OCI-LY3 (cell line): ENCODE data around the gene AGR2.

Source experiments
- H2AFZ ChIP-seq: fragments of 200-600, 300-600 bp; shearing (Covaris generic); 2 replicates; pipeline ENCODE4 v1.6.0; 2014; ENCODE audit warnings: antibody characterized with exemption, low read depth, low read length
- H3K27ac ChIP-seq: fragments of 200-600, 300-600 bp; sonication (generic); 2 replicates; pipeline ENCODE4 v1.5.1; 2014; ENCODE audit warnings: mild to moderate bottlenecking, low read length, moderate library complexity, mixed read lengths
- H3K27me3 ChIP-seq: fragments of 200-600, 300-600 bp; sonication (generic); 2 replicates; pipeline ENCODE4 v1.6.1; 2014; ENCODE audit warnings: low read depth, low read length, mixed read lengths
- H3K36me3 ChIP-seq: fragments of 200-600, 300-600 bp; sonication (generic); replicated peaks from 2 replicates; pipeline ENCODE3; 2014; ENCODE audit warnings: low read depth, low read length, mixed read lengths
- H3K4me1 ChIP-seq: fragments of 300-600, 200-600 bp; sonication (generic); 2 replicates; pipeline ENCODE4 v1.6.1; 2014; ENCODE audit warnings: low read length, mixed read lengths
- H3K4me2 ChIP-seq: fragments of 200-600, 300-600 bp; sonication (generic); 2 replicates; pipeline ENCODE4 v1.6.1; 2014; ENCODE audit warnings: low read length, mixed read lengths
- H3K4me3 ChIP-seq: fragments of 300-600, 200-600 bp; sonication (generic); 2 replicates; pipeline ENCODE4 v1.5.1; 2014; ENCODE audit warnings: antibody characterized with exemption, mild to moderate bottlenecking, low read length, moderate library complexity
- H3K79me2 ChIP-seq: fragments of 300-600, 200-600 bp; shearing (Covaris generic); 2 replicates; pipeline ENCODE4 v1.6.1; 2014; ENCODE audit warnings: mild to moderate bottlenecking, low read length, mixed read lengths
- H3K9ac ChIP-seq: fragments of 300-600, 200-600 bp; shearing (Covaris generic); 2 replicates; pipeline ENCODE4 v1.6.0; 2014; ENCODE audit warnings: mild to moderate bottlenecking, low read length, moderate library complexity
- H3K9me3 ChIP-seq: fragments of 200-600, 300-600 bp; shearing (Covaris generic); 2 replicates; pipeline ENCODE4 v1.6.1; 2014; ENCODE audit warnings: low read length, mixed read lengths; ENCODE audit not compliant: insufficient read depth
- H4K20me1 ChIP-seq: fragments of 200-600, 300-600 bp; sonication (generic); 2 replicates; pipeline ENCODE4 v1.6.1; 2016; ENCODE audit warnings: low read length, mixed read lengths; ENCODE audit not compliant: insufficient read depth
- CTCF ChIP-seq: fragments of 200-600, 300-600 bp; sonication (generic); IDR thresholded peaks from 2 replicates; pipeline ENCODE4 v1.5.1; 2014; ENCODE audit warnings: antibody characterized with exemption, low read length, low read depth
- EZH2phosphoT487 ChIP-seq: fragments of 200-600 bp; shearing (Covaris generic); IDR thresholded peaks from 2 replicates; pipeline ENCODE4 v1.6.1; 2018; ENCODE audit warnings: antibody characterized with exemption, mixed run types, low read depth

The AGR2 gene

GRCh38 chr7:16765436-16765859 is 39.4 kb downstream of the AGR2 start:
- Histone ChIP-seq H3K36me3 (no peaks in the 10 kb centered on the region), H3K79me2 (no peaks in the 10 kb centered on the region), H3K27ac (no peak overlapping the region), H3K9me3 (no peaks in the 10 kb centered on the region), H3K4me2 (no peak overlapping the region), H3K4me1 (peaks cover 2% of the 10 kb centered on the region), H3K9ac (no peak overlapping the region), H2AFZ (no peak overlapping the region), H4K20me1 (no peaks in the 10 kb centered on the region), H3K4me3 (no peak overlapping the region), H3K27me3 (no peaks in the 10 kb centered on the region)
- TF ChIP-seq EZH2phosphoT487, result no peak
- no peak for TF ChIP-seq CTCF

- no peak overlapping the region for H3K4me2 ChIP-seq
- no peaks in the 10 kb centered on the region for H3K27me3 ChIP-seq
- H3K4me1 ChIP-seq, result no peaks in the 10 kb centered on the region
- H3K9me3 ChIP-seq, result no peaks in the 10 kb centered on the region
- no peak overlapping the region for H3K27ac ChIP-seq
- H2AFZ ChIP-seq, result no peak overlapping the region
- no peak for TF ChIP-seq CTCF
- no peak overlapping the region for H3K9ac ChIP-seq
- no peaks in the 10 kb centered on the region for H3K36me3 ChIP-seq
- H4K20me1 ChIP-seq, result no peaks in the 10 kb centered on the region
- H3K4me3 ChIP-seq, result no peak overlapping the region
- H3K79me2 ChIP-seq, result no peaks in the 10 kb centered on the region
Observed at GRCh38 chr7:16764942-16765341, 39.9 kb downstream of the AGR2 start.

GRCh38 chr7:16762177-16762576 is 42.6 kb downstream of the AGR2 start:
- no peak for TF ChIP-seq CTCF
- no peaks in the 10 kb centered on the region for H3K27me3 ChIP-seq
- no peaks in the 10 kb centered on the region for H4K20me1 ChIP-seq
- no peaks in the 10 kb centered on the region for H3K79me2 ChIP-seq
- no peak overlapping the region for H3K27ac ChIP-seq
- H2AFZ ChIP-seq, result no peak overlapping the region
- H3K9me3 ChIP-seq, result no peaks in the 10 kb centered on the region
- H3K36me3 ChIP-seq, result no peaks in the 10 kb centered on the region
- no peak overlapping the region for H3K4me3 ChIP-seq
- H3K4me1 ChIP-seq, result no peaks in the 10 kb centered on the region
- H3K9ac ChIP-seq, result no peak overlapping the region
- H3K4me2 ChIP-seq, result no peak overlapping the region

GRCh38 chr7:16759840-16760239 is 45.0 kb downstream of the AGR2 start:
- Histone ChIP-seq H2AFZ (no peak overlapping the region), H3K9ac (no peak overlapping the region), H3K36me3 (no peaks in the 10 kb centered on the region), H3K4me2 (no peak overlapping the region), H3K4me3 (no peak overlapping the region), H3K27ac (no peak overlapping the region), H3K9me3 (no peaks in the 10 kb centered on the region), H4K20me1 (no peaks in the 10 kb centered on the region), H3K4me1 (no peaks in the 10 kb centered on the region), H3K79me2 (no peaks in the 10 kb centered on the region), H3K27me3 (0 out of 2 replicates have a peak, but pooled peaks cover 4% of the 10 kb centered on the region)
- no peak for TF ChIP-seq CTCF
- no peak for TF ChIP-seq EZH2phosphoT487
